Measurements from ENCODE around the gene CRYGN.
A peak's percentile ranks its signal among the peaks of the same experiment; 100 is the strongest.

Gene CRYGN

DNA sequence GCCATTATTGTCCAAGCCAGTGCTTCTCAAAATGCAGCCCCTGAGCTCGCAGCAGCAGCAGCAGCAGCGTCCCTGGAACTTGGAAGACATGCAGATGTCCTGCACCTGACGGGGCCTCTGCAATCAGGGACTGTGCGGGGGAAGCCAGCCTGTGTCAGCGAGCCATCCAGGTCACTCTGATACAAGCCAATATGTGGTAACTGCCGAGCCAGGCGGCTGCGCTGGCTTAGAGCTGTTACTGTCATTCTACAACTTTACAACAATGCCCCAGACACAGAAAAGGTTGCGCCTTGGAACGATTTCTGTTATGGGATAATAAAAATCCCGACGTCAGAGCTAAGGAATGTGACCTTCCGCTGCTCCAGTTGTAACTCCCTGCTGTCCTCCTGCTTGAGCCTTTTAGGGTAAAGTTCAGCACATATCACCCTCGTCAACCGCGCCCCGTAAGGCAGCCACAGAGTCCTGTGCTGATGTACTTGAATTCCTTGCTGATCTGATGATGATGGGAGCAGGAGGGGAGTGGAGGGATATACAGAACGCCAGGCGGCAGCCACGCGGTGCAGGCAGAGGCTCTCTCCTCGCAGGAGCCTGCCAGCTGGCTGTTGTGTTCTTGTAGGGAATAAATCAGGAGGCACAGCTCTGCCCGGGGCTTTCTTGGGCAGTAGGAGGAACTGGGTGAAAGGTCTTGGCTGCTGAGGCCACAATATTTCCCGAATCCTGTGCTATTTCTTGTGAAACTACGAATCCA is 20.0 kb upstream of the CRYGN start:
- H4K20me1 ChIP-seq (ENCODE audit: insufficient read depth, low read length) = no peaks in the 10 kb centered on the region
- H3K79me2 ChIP-seq (ENCODE audit: insufficient read depth, low read length) = no peaks in the 10 kb centered on the region
- no peak for TF ChIP-seq EZH2 (IDR thresholded peaks at IDR 0.05; ENCODE audit: borderline replicate concordance, low read depth, low read length, severe bottlenecking)
- TF ChIP-seq, protein P1, sequence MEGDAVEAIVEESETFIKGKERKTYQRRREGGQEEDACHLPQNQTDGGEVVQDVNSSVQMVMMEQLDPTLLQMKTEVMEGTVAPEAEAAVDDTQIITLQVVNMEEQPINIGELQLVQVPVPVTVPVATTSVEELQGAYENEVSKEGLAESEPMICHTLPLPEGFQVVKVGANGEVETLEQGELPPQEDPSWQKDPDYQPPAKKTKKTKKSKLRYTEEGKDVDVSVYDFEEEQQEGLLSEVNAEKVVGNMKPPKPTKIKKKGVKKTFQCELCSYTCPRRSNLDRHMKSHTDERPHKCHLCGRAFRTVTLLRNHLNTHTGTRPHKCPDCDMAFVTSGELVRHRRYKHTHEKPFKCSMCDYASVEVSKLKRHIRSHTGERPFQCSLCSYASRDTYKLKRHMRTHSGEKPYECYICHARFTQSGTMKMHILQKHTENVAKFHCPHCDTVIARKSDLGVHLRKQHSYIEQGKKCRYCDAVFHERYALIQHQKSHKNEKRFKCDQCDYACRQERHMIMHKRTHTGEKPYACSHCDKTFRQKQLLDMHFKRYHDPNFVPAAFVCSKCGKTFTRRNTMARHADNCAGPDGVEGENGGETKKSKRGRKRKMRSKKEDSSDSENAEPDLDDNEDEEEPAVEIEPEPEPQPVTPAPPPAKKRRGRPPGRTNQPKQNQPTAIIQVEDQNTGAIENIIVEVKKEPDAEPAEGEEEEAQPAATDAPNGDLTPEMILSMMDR (IDR thresholded peaks at IDR 0.05; ENCODE audit: borderline replicate concordance, extremely low read depth, low read length, poor library complexity, severe bottlenecking) = no peak
- no peaks in the 10 kb centered on the region for H3K4me1 ChIP-seq (ENCODE audit: insufficient read depth, low read length)
- H3K27ac ChIP-seq (ENCODE audit: low read length) = no peak overlapping the region
- H3K27me3 ChIP-seq (ENCODE audit: insufficient read depth, low read length, poor library complexity) = no peaks in the 10 kb centered on the region
- H3K9ac ChIP-seq (ENCODE audit: low read depth, low read length) = no peak overlapping the region
- peaks cover 26% of the 10 kb centered on the region for H3K9me3 ChIP-seq (ENCODE audit: insufficient read depth, low read length, severe bottlenecking)
- ATAC-seq (ENCODE audit: insufficient read depth, low read depth) = peak; percentile 22; the same call in 1 of the 3 replicates
- peaks cover 12% of the 10 kb centered on the region for H3K36me3 ChIP-seq (ENCODE audit: insufficient read depth, low read length)
- no peak overlapping the region for H3K4me3 ChIP-seq (ENCODE audit: low read depth in 1 of 2, low read length in 2 of 2)
- DNase-seq = no peak
- no peak overlapping the region for H3K4me2 ChIP-seq (ENCODE audit: insufficient read depth, low read length)
- no peak overlapping the region for H2AFZ ChIP-seq (ENCODE audit: low read depth, low read length)

DNA sequence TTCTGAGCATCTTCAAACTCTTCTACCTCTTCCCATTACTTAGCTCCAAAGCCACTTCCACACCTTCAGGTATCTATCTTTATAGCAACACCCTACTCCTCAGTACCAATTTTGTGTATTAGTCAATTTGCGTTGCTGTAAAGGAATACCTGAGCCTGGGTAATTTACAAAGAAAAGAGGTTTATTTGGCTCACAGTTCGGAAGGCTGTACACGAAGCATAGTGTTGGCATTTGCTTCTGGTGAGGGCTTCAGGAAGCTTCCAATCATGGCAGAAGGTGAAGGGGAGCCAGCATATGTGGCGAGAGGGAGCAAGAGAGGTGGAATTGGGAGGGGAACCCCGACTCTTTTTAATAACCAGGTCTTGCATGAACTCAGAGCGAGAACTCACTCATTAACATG is 17.6 kb upstream of the CRYGN start:
- Histone ChIP-seq H3K27me3 (ENCODE audit: insufficient read depth, low read length, poor library complexity) (no peaks in the 10 kb centered on the region), H3K27ac (ENCODE audit: low read length) (no peak overlapping the region), H3K36me3 (ENCODE audit: insufficient read depth, low read length) (no peaks in the 10 kb centered on the region), H3K4me2 (ENCODE audit: insufficient read depth, low read length) (no peak overlapping the region), H3K4me1 (ENCODE audit: insufficient read depth, low read length) (no peaks in the 10 kb centered on the region), H3K9me3 (ENCODE audit: insufficient read depth, low read length, severe bottlenecking) (peaks cover 5% of the 10 kb centered on the region), H3K79me2 (ENCODE audit: insufficient read depth, low read length) (no peaks in the 10 kb centered on the region), H4K20me1 (ENCODE audit: insufficient read depth, low read length) (no peaks in the 10 kb centered on the region), H3K4me3 (ENCODE audit: low read depth in 1 of 2, low read length in 2 of 2) (no peak overlapping the region), H3K9ac (ENCODE audit: low read depth, low read length) (no peak overlapping the region), H2AFZ (ENCODE audit: low read depth, low read length) (no peak overlapping the region)
- ATAC-seq (ENCODE audit: insufficient read depth, low read depth) = no peak
- no peak for DNase-seq
- no peak for TF ChIP-seq EZH2 (IDR thresholded peaks at IDR 0.05; ENCODE audit: borderline replicate concordance, low read depth, low read length, severe bottlenecking)
- TF ChIP-seq, protein P1 (IDR thresholded peaks at IDR 0.05; ENCODE audit: borderline replicate concordance, extremely low read depth, low read length, poor library complexity, severe bottlenecking) = no peak

DNA sequence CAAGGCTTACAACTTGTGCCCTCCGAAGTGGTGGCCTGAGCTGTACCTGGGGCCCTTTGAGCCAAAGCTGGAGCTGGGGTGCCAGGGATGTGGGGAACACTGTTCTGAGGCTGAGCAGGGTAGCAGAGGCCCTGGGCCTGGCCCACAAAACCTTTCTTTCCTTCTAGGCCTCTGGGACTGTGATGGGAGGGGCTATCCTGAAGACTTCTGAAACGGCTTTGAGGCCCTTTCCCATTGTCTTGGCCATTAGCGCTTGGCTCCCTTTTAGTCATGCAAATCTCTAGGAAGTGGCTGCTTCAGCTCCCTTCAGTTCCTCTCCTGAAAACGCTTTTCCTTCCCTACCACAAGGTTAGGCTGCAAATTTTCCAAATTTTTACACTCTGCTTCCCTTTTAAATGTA is 16.8 kb upstream of the CRYGN start:
- Histone ChIP-seq H3K9ac (ENCODE audit: low read depth, low read length) (no peak overlapping the region), H3K27ac (ENCODE audit: low read length) (no peak overlapping the region), H3K9me3 (ENCODE audit: insufficient read depth, low read length, severe bottlenecking) (no peaks in the 10 kb centered on the region), H3K4me1 (ENCODE audit: insufficient read depth, low read length) (no peaks in the 10 kb centered on the region), H2AFZ (ENCODE audit: low read depth, low read length) (no peak overlapping the region), H3K4me2 (ENCODE audit: insufficient read depth, low read length) (no peak overlapping the region), H3K36me3 (ENCODE audit: insufficient read depth, low read length) (no peaks in the 10 kb centered on the region), H4K20me1 (ENCODE audit: insufficient read depth, low read length) (no peaks in the 10 kb centered on the region), H3K27me3 (ENCODE audit: insufficient read depth, low read length, poor library complexity) (no peaks in the 10 kb centered on the region), H3K79me2 (ENCODE audit: insufficient read depth, low read length) (no peaks in the 10 kb centered on the region), H3K4me3 (ENCODE audit: low read depth in 1 of 2, low read length in 2 of 2) (no peak overlapping the region)
- TF ChIP-seq, protein P1 (IDR thresholded peaks at IDR 0.05; ENCODE audit: borderline replicate concordance, extremely low read depth, low read length, poor library complexity, severe bottlenecking) = no peak
- TF ChIP-seq EZH2 (IDR thresholded peaks at IDR 0.05; ENCODE audit: borderline replicate concordance, low read depth, low read length, severe bottlenecking) = no peak
- ATAC-seq (ENCODE audit: insufficient read depth, low read depth) = no peak
- no peak for DNase-seq

Data from DND-41 (cell line).